Loucy (cell line): Measurements from ENCODE around the gene TXLNG.

Experiments used
- EZH2phosphoT487 ChIP-seq: fragments of 200-600 bp; IDR thresholded peaks from 2 replicates; pipeline ENCODE4 v1.6.1; 2018; ENCODE audit warnings: antibody characterized with exemption, mild to moderate bottlenecking, moderate library complexity, borderline replicate concordance
- TF ChIP-seq, protein P1 (sequence below): fragments of 200-600 bp; sonication (generic); conservative IDR thresholded peaks from 2 replicates; pipeline ENCODE4 v1.5.1; 2014; ENCODE audit warnings: mild to moderate bottlenecking, antibody characterized with exemption, low read length

DNA sequence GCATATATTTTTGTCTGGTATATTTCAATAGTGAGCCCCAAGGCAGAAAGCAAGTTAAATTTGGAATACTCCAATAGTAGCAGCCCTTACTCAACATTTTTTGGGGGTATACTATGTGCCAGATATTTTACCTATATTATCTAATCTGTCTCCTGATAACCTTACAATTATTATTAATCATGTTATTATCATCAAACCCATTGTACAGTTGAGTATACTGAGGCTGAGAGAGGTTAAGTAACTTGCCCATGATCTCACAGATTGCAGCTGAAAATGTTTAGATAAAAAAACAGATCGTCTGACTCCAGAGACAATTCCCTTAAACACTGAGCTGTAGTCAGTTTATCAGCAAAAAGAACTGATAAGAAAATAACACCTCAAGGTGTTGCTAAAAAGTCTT, 90.4 kb downstream of the TXLNG start:
- TF ChIP-seq, protein P1, sequence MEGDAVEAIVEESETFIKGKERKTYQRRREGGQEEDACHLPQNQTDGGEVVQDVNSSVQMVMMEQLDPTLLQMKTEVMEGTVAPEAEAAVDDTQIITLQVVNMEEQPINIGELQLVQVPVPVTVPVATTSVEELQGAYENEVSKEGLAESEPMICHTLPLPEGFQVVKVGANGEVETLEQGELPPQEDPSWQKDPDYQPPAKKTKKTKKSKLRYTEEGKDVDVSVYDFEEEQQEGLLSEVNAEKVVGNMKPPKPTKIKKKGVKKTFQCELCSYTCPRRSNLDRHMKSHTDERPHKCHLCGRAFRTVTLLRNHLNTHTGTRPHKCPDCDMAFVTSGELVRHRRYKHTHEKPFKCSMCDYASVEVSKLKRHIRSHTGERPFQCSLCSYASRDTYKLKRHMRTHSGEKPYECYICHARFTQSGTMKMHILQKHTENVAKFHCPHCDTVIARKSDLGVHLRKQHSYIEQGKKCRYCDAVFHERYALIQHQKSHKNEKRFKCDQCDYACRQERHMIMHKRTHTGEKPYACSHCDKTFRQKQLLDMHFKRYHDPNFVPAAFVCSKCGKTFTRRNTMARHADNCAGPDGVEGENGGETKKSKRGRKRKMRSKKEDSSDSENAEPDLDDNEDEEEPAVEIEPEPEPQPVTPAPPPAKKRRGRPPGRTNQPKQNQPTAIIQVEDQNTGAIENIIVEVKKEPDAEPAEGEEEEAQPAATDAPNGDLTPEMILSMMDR: no peak
- no peak for TF ChIP-seq EZH2phosphoT487
